Measurements from ENCODE around the gene PRDM16. TPM values are rescaled to one million over a fixed set of nuclear protein-coding genes. Genes with fewer than 3 reads are reported as not detected.

PRDM16 gene
- total RNA-seq, 1 donor from 2014 or later = 5.6 TPM

DNA sequence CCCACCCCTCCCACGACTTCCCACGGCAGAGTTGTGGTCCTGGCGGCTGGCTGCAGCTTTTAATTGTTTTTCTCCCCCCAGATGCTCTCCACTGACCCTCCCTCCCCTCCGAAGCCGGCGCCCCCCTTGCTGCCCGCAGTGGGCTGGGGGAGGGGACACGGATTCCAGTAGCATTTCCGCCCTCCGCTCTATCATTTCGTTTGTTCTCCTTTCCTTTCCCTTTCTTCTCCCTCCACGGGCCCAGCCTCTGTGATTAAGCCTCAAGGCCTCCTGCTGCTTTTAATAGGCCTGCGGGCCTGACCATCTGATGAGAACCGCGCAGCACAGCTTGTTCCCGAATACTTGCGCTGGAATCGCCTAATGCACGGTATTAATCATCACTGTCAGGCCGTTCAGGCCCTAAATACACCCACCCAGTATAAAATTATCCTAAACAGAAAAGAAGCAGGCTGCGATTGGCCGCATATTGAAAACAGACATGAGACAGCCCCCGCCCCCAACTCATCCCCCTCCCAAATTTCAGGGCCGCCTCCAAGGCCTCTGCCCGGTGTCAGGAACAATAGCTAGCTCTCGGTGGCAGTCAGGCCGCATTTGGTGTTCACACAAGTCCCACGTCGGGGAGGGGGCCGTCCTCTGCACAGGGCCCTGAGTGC lies 283.4 kb downstream of the PRDM16 start:
- TF ChIP-seq, protein P1, sequence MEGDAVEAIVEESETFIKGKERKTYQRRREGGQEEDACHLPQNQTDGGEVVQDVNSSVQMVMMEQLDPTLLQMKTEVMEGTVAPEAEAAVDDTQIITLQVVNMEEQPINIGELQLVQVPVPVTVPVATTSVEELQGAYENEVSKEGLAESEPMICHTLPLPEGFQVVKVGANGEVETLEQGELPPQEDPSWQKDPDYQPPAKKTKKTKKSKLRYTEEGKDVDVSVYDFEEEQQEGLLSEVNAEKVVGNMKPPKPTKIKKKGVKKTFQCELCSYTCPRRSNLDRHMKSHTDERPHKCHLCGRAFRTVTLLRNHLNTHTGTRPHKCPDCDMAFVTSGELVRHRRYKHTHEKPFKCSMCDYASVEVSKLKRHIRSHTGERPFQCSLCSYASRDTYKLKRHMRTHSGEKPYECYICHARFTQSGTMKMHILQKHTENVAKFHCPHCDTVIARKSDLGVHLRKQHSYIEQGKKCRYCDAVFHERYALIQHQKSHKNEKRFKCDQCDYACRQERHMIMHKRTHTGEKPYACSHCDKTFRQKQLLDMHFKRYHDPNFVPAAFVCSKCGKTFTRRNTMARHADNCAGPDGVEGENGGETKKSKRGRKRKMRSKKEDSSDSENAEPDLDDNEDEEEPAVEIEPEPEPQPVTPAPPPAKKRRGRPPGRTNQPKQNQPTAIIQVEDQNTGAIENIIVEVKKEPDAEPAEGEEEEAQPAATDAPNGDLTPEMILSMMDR (IDR thresholded peaks at IDR 0.05; ENCODE audit: insufficient read depth, low read length, poor library complexity, severe bottlenecking) = no peak
- no peak for DNase-seq (ENCODE audit: low read depth)
- Histone ChIP-seq H3K27me3 (ENCODE audit: control insufficient read depth, insufficient read depth, low read length) (peaks cover 74% of the 10 kb centered on the region), H3K4me3 (ENCODE audit: low read depth, low read length) (no peak overlapping the region), H3K36me3 (ENCODE audit: control insufficient read depth, insufficient read depth, low read length) (no peaks in the 10 kb centered on the region)

DNA sequence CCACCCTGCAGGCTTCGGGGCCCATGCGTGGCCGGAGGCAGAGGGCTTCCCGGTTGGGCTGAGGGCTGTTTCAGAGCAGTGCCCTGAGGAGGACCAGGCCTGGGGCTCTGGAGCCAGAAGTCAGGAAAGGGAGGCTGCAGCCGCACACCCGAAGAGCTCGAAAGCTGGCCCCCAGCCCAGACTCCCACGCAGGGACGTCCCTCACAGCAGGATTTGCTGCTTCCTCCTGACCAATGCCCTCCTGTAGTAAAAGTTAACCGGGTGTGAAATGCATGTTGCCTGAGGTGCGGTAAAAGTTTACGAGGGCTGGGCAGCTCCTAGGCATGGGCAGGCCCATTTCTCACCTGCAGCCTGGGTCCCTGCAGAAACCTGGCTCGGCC lies 283.9 kb downstream of the PRDM16 start:
- Histone ChIP-seq H3K36me3 (ENCODE audit: control insufficient read depth, insufficient read depth, low read length) (no peaks in the 10 kb centered on the region), H3K27me3 (ENCODE audit: control insufficient read depth, insufficient read depth, low read length) (peaks cover 75% of the 10 kb centered on the region), H3K4me3 (ENCODE audit: low read depth, low read length) (no peak overlapping the region)
- DNase-seq (ENCODE audit: low read depth) = peak; percentile 53
- TF ChIP-seq, protein P1 (IDR thresholded peaks at IDR 0.05; ENCODE audit: insufficient read depth, low read length, poor library complexity, severe bottlenecking) = no peak

DNA sequence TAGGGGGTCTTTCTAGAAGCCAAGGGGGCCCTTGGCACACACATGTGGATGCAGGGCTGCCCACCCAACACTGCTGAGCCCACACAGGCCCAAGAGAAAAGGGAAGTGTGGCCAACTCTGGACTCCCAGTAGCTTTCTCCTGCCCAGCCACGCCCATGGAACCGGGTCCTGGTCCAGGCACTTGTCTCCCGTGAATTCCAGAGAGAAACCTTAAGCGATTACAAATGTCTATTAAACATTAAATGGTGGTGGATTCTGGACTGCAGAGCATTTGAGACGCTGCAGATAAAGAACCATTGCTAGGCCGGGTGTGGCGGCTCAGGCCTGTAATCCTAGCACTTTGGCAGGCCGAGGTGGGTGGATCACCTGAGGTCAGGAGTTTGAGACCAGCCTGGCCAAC lies 284.9 kb downstream of the PRDM16 start:
- Histone ChIP-seq H3K27me3 (ENCODE audit: control insufficient read depth, insufficient read depth, low read length) (peaks cover 79% of the 10 kb centered on the region), H3K4me3 (ENCODE audit: low read depth, low read length) (no peak overlapping the region), H3K36me3 (ENCODE audit: control insufficient read depth, insufficient read depth, low read length) (no peaks in the 10 kb centered on the region)
- TF ChIP-seq, protein P1 (IDR thresholded peaks at IDR 0.05; ENCODE audit: insufficient read depth, low read length, poor library complexity, severe bottlenecking) = no peak
- DNase-seq (ENCODE audit: low read depth) = no peak

DNA sequence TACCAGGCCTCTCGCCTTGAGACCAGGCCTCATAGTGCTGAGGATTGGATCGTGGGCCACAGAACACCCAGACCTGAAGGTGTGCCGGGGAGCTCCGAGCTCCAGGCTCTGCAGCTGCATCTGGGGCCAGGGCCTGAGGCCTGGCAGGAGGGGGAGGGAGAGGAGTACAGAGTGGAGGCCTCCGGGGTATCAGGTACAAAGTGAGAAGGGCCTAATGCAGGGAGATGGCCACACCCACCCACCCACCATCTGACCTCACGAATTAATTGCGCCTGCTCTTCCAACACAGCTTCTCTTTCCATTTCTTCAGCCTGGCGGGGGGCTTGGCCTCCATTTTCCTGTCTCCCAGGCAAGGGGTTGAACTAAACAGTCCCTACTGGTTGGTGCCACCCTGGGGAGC lies 286.1 kb downstream of the PRDM16 start:
- no peak for DNase-seq (ENCODE audit: low read depth)

DNA sequence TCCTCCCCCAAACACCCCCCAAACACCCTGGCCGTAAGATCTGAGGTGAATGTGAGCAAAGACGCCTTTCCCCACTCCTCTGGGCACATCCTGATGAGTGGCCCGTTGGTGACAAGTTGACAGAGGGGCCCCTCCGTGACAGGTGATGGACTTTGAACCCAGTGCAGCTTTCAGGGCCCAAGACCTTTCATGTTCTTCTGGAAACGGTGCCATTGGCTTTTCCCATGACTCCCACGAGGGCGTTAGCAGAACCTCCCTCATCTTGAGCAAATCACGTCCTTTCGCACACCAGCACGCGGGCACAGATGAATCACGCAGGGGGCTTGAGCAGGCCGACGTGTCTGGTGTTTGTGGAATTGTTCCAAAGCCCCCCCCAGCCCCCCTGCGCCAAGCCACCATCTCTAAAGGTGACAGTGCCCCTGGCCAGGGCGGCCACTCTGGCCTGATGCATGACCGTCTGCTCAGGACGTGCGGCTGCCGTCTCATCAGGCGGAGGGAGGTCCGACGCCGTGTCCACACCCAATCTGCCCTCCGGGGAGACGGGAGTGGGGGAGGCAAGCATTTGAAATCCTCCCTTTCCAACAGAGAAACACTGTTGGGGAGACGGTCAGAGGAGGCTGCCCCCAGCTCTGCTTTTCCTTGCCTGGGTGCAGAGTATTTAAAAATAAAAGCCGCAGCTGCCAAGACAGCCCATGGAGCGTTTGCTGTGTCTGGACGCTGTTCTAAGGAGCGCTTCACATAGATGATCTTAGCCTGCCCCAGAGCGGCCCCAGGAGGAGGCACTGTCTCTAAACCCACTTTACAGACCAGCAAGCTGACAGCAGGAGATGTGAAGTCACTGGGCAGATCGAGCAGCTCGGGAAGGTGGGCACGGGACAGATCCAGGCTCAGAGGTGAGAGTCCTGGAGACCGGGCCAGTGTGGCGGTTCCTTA lies 287.2 kb downstream of the PRDM16 start:
- H3K27me3 ChIP-seq (ENCODE audit: control insufficient read depth, insufficient read depth, low read length) = peaks cover 82% of the 10 kb centered on the region

More for the DNA sequence above, 286.1 kb downstream of the PRDM16 start:
- TF ChIP-seq, protein P1 (IDR thresholded peaks at IDR 0.05; ENCODE audit: insufficient read depth, low read length, poor library complexity, severe bottlenecking) = no peak
- Histone ChIP-seq H3K4me3 (ENCODE audit: low read depth, low read length) (no peak overlapping the region), H3K36me3 (ENCODE audit: control insufficient read depth, insufficient read depth, low read length) (no peaks in the 10 kb centered on the region), H3K27me3 (ENCODE audit: control insufficient read depth, insufficient read depth, low read length) (peaks cover 83% of the 10 kb centered on the region)

More for the DNA sequence above, 287.2 kb downstream of the PRDM16 start:
- Histone ChIP-seq H3K4me3 (ENCODE audit: low read depth, low read length) (no peak overlapping the region), H3K36me3 (ENCODE audit: control insufficient read depth, insufficient read depth, low read length) (no peaks in the 10 kb centered on the region)
- TF ChIP-seq, protein P1 (IDR thresholded peaks at IDR 0.05; ENCODE audit: insufficient read depth, low read length, poor library complexity, severe bottlenecking) = no peak
- no peak for DNase-seq (ENCODE audit: low read depth)

Measured in kidney epithelial cell (primary cell).